Stimulated activated CD8-positive, alpha-beta memory T cell treated with anti-CD3 and anti-CD28 coated beads, Interleukin-12 subunit alpha, Interleukin-12 subunit beta, amount 100 ng/mL, for 24 hours (primary cell): ENCODE results near the gene MBOAT1.
"Not testable (repeated sequence)": the region's sequence is repeated elsewhere in the genome, so short reads cannot be mapped to it uniquely, and the experiment has no call there.

Experiments
- DNase-seq: peaks from one replicate; pipeline ENCODE4 v3.0.0-alpha.2; 2020; ENCODE audit errors: extremely low read depth

MBOAT1 gene

GRCh38 chr6:20212392-20213111 is at the start of gene MBOAT1:
MBOAT1 (minus strand) TSS chr6:20212469; CDS start chr6:20212234, 235 bp downstream.
- DNase-seq: peak; percentile 37

GRCh38 chr6:20261685-20262084 is 49.4 kb upstream of the MBOAT1 start:
- DNase-seq: no peak

GRCh38 chr6:20260360-20260759 is 48.1 kb upstream of the MBOAT1 start:
- DNase-seq: no peak

- DNase-seq: no peak
Observed at GRCh38 chr6:20259316-20260049, 47.2 kb upstream of the MBOAT1 start.

GRCh38 chr6:20255428-20255827 is 43.2 kb upstream of the MBOAT1 start:
- DNase-seq: no peak

GRCh38 chr6:20254295-20254694 is 42.0 kb upstream of the MBOAT1 start:
- DNase-seq: no peak

- no peak for DNase-seq
Observed at GRCh38 chr6:20253021-20253420, 40.8 kb upstream of the MBOAT1 start.

- DNase-seq: no peak
Observed at GRCh38 chr6:20252311-20252710, 40.0 kb upstream of the MBOAT1 start.

- no peak for DNase-seq
Observed at GRCh38 chr6:20251525-20251924, 39.3 kb upstream of the MBOAT1 start.

- no peak for DNase-seq
Observed at GRCh38 chr6:20246125-20246524, 33.9 kb upstream of the MBOAT1 start.

- DNase-seq: not testable (repeated sequence)
Observed at GRCh38 chr6:20244807-20245681, 32.8 kb upstream of the MBOAT1 start.

- DNase-seq: no peak
Observed at GRCh38 chr6:20243288-20243687, 31.0 kb upstream of the MBOAT1 start.

GRCh38 chr6:20242397-20242796 is 30.1 kb upstream of the MBOAT1 start:
- no peak for DNase-seq

GRCh38 chr6:20241102-20241501 is 28.8 kb upstream of the MBOAT1 start:
- no peak for DNase-seq

- no peak for DNase-seq
Observed at GRCh38 chr6:20238688-20239587, 26.7 kb upstream of the MBOAT1 start.

GRCh38 chr6:20237677-20238460 is 25.6 kb upstream of the MBOAT1 start:
- no peak for DNase-seq

- no peak for DNase-seq
Observed at GRCh38 chr6:20236909-20237600, 24.8 kb upstream of the MBOAT1 start.

GRCh38 chr6:20236344-20236743 is 24.1 kb upstream of the MBOAT1 start:
- DNase-seq: no peak

- no peak for DNase-seq
Observed at GRCh38 chr6:20235041-20235440, 22.8 kb upstream of the MBOAT1 start.

- DNase-seq: no peak
Observed at GRCh38 chr6:20234136-20234535, 21.9 kb upstream of the MBOAT1 start.
